H1 (cell line): Measurements from ENCODE around the gene MDFIC. TPM values are rescaled to one million over a fixed set of nuclear protein-coding genes. Genes with fewer than 3 reads are reported as not detected.

Experiments used
- CTBP2 ChIP-seq: IDR thresholded peaks from 2 replicates; pipeline ENCODE4 v1.7.0; 2011; ENCODE audit warnings: borderline replicate concordance, mild to moderate bottlenecking, moderate library complexity, mixed read lengths, low read length; ENCODE audit not compliant: insufficient read depth, insufficient read length
- MAX ChIP-seq: IDR thresholded peaks from 2 replicates; pipeline ENCODE4 v1.6.1; 2012; ENCODE audit warnings: inconsistent platforms
- RNF2 ChIP-seq: fragments of 200-900, 300-1000 bp; sonication (generic); IDR thresholded peaks from 2 replicates; pipeline ENCODE4 v1.7.1; 2016; ENCODE audit warnings: borderline replicate concordance, low read depth, mild to moderate bottlenecking, antibody characterized with exemption, low read length; ENCODE audit not compliant: poor library complexity, severe bottlenecking; ENCODE audit errors: missing control alignments
- TEAD4 ChIP-seq: IDR thresholded peaks from 2 replicates; pipeline ENCODE4 v1.6.1; 2012; ENCODE audit warnings: low read depth, low read length, inconsistent platforms, mixed read lengths
- polyA plus RNA-seq, 7 experiments: library from polyadenylated mRNA; depleted of rRNA in 3 of 7; stranded (reverse) in 5 of 7; unstranded in 2 of 7; fragments of >200 nt in 5 of 7; fragments of 200-250 nt in 2 of 7; gene quantifications; 1 replicate in 5 of 7; 2 replicates in 1 of 7; 4 replicates in 1 of 7; pipeline versions ENCODE4 v1.2.1 to v1.2.3, GENCODE V29; 2011 to 2013; ENCODE audit warnings: missing spikeins in 2 of 7, mixed read lengths in 2 of 7
- total RNA-seq: library from RNA; stranded (reverse); fragmentation: NEBNext Ultra II Directional; extraction: Animal tissue kit (Norgen Biotek cat#: 25700); gene quantifications from 2 replicates; pipeline ENCODE4 v1.2.1, GENCODE V29; 2021

Gene MDFIC
- total and polyA plus RNA-seq, 2 of the 8 experiments (the other 6 are each of a cell fraction or from before 2014, with no cell fraction given): 2.3 to 11.4 TPM

- TF ChIP-seq CTBP2 (no peak), RNF2 (no peak), MAX (no peak), TEAD4 (no peak)
These were observed 18.3 kb downstream of the MDFIC start (continued) for GRCh38 chr7:114940220-114940619.
